DLD1 (cell line): ENCODE data around the gene NCEH1.

Experiments used
- in situ Hi-C: cut with HindIII; loops from 2 replicates; pipeline ENCODE4 v1.10.0; 2017; ENCODE audit warnings: low sequenced_read_pairs

Gene NCEH1

DNA sequence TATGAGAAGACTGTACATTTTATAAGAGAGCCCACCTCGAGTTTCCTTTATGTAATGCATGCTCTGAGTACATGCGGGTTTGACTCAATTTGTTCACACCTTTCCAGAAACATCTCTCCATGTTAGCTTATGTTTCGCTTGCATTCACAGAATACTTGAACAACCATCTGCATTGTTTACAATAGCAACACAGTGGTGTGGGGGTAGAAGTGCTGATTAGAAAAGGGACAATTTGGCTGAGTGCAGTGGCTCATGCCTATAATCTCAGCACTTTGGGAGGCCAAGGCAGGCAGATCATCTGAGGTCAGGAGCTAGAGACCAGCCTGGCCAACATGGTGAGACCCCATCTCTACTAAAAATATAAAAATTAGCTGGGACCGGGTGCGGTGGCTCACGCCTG, 60.9 kb downstream of the NCEH1 start:
- in situ Hi-C loops = no loop called here

DNA sequence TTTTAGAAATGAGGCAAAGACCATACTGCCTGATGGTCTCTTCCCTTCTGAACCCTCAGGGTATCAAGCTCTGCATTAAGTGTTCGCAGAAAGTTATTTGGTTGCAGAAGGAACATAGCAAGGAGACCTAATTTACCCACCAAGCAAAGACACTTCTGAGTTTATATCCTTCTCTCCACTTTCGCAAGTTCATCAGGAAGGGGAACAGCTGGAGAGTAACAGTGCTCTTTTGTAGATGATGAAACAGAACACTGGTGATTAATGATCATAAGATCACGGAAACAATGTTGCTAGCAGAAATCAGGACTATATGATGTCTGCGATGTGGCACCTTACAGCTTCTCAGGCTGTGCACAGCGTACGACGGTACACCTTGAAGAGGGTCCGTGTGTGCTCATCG, 62.1 kb downstream of the NCEH1 start:
- in situ Hi-C loops = no loop called here

DNA sequence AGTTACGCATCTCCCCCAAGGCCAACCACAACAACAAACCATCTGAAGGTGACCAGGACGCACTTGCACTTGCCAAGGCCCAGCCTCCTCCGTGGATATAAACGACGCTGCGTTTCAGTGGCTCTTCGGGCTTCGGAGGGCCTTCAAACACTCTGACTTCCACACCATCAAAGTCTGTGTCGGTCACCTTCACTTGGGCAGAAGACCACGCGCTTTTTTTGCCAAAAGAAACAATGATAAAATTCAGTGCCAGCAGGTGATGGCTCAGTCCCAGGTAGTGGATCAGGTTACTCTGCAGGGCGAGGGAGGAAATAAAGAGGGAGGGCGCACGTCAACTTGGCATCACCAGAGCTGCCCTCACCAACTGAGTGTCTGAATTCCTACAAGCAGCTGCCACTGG, 63.0 kb downstream of the NCEH1 start:
- in situ Hi-C loops = no loop called here

DNA sequence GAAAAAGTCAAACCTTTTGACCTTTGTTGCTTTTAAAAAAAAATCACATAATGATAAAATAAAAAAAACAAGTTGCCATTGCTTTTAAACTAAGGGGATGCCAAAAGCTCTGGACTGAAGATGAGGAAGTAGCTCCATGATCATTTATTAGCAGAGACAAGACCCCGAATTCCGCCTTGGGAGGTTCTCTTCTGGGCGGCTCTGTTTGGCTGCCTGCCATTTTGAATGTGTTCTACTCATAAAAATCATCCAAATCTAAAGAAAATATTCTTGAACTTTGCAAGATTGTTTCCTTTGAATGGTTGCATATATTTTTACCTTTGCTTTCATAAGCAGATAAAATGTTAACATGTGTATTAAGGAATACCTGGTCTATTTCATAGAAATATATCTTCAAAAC, 63.8 kb downstream of the NCEH1 start:
- in situ Hi-C loops = no loop called here

DNA sequence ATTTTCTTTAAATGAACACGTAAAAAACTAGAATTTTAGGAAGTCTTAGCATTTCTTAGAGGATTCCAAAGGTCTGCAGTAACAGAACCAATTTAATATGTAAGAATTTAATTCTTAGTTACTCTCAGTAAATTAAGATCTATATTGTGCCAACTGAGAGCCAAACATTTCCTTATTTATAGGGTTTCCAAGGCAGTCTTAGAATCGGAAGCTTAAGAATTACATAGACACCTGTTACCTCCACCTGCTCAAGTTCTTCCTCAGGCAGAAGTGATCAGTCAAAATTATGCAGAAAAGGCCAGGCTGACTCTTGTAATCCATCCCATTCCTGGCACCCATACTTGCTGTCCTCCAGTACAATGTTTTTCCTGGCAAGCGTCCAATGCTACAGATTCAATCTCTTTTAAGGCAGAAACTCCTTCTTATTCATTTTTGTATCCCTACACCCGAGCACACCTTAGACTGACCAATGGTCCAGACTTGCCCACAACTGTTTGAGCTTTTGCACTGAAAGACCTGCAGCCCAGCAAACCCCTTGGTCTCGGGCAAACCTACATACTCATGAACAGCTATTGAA, 64.3 kb downstream of the NCEH1 start:
- in situ Hi-C loops = no loop called here

DNA sequence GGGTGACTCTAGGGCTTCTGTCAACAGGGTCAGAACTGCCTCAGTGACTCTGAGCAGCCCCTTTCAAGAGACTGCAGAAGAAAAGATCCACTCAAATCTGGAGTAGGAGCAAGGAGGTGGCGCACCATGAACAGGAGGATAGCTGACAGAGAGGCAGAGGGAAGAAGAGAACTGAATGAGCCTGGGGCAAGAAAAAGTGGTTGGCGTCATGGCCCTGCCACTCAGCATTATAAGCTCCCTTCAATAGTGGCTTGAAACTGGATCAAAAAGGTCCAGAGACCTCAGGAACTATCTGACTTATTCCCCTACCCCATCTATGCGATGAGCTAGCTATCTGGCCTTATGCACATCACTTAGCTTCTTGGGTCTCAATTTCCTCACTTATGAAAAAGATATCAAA, 66.6 kb downstream of the NCEH1 start:
- in situ Hi-C loops = no loop called here

DNA sequence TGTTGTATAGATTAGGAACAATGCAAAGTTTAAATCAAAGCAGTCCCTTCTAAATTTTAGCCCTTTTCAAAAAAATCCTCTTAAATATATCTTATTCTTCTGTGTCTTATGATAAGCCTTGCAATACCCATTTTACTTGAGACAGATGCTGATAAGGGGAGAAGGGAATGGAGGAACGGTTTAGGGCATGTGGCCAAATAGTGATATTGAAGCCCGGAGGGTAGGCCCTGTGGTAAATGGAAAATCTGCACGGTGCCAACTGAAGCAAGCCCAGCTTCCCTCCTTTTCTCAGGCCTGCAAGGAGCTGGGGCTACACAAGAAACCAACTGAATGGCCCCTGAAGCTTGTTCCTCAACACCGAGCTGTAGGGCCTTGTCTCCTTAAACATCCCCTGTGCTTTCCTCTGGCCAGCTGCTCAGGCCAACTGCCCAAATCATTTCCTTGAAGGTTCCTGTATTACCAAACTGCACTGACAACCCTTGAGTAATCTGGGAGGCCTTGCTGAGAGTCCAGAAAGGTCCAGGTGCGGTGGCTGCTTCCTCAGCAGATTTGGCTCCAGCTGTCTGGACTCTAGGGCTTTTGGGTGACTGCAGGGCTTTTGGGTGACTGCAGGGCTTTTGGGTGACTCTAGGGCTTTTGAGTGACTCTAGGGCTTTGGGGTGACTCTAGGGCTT, 67.2 kb downstream of the NCEH1 start:
- in situ Hi-C loops = no loop called here

DNA sequence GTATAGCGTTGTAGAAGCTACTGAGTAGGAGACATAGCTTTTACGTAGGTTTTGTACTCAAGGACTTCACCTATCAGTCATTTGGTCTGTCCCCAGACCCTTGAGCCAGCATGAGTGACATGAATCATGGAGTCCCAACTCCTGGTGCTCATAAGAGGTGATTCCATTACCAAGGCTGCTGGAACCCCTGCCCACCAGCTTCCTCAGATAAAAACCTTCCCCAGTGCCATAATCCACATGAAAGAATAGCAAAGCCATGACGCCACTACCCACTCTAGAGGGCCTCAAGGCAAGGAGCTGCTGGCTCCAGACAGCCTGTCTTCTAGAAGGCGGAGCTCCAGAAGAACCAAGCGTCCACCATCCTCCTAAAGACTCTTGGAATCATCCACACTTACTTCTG, 69.6 kb downstream of the NCEH1 start:
- in situ Hi-C loops = no loop called here

DNA sequence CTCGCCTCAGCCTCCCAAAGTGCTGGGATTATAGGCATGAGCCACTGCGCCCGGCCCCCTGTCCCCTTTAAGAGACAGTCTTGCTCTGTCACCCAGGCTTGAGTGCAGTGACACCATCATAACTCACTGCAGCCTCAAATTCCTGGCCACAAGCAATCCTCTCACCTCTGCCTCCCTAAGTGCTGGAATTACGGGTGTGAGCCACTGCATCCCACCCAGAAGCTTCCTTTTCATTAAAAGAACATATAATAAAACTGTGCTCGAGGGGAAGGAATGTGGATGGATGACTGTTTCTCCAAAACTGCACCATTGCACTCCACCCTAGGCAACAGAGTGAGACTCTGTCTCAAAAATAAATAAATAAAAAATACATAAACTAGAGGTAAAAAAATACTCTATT, 70.1 kb downstream of the NCEH1 start:
- in situ Hi-C loops = no loop called here

DNA sequence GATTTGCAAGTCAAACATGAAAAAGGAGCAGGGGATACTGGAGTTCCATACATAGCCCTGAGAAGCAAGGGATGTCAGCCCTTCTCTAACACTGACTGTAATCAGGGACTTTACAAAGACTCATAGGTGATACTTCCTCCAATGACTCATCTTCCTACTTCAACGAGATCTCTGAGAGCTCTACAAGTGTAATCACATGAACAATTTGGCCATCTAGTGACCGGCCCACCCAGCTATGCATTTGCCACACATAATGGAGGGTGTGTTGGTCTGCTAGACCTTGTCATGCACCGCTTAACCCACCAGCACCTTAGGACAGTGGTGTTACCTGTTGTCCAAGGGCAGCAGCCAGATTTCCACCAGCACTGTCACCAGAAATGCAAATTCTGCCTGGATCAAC, 75.3 kb downstream of the NCEH1 start:
- in situ Hi-C loops = no loop called here

DNA sequence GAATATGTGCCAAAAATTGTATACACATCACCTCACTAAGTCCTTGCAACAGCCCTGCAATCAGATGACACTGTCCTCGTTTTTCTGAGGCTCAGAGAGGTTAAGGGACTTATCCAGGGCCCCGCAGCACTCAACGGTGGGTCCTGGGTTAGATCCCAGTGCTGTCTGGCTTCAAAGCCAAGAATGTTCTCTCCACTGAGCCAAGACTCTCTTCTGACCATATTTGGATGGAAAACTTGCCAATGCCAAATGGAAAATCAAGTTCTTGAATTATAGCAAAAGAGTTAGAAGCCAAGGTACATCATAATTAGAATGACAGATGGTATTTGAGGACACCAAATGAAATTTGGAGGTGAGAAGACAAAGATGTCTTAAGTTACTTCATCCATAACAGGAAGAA, 75.9 kb downstream of the NCEH1 start:
- in situ Hi-C loops = no loop called here

DNA sequence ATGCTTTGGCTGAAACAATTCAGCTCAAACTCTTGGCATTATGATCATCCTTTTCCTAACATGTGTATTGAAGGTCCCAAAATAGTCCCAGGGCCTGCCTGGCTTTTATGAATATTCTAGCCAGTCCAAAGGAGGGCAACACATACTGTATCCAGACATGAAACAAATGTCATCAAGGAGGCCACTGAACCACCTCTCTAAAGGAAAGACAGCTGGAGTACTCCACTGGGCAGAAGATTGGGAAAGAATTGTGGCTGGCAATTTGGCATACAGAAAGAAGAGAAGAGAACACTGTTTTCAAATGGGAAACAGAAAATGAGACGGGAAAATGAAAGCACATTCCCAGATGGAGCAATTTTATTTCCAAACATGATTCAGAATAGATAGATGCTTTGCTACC, 80.6 kb downstream of the NCEH1 start:
- in situ Hi-C loops = no loop called here

DNA sequence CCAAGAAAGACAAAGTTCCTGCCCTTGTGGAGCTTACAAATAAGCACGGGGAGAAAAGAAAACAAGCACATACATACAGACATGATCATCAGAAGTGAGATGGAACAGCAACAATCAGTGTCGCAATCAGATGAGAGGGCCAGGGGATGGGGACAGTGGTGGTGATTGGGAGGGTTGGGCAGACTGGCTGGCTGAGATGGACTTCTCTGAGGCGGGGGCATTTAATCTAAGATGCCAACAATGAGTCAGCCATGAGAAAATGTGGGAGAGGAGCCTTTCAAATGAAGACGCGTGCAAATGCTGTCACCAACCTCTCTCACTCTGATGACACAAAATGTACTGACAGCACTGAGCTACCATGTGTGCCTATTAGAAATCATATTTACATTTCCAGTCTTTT, 81.4 kb downstream of the NCEH1 start:
- in situ Hi-C loops = no loop called here

DNA sequence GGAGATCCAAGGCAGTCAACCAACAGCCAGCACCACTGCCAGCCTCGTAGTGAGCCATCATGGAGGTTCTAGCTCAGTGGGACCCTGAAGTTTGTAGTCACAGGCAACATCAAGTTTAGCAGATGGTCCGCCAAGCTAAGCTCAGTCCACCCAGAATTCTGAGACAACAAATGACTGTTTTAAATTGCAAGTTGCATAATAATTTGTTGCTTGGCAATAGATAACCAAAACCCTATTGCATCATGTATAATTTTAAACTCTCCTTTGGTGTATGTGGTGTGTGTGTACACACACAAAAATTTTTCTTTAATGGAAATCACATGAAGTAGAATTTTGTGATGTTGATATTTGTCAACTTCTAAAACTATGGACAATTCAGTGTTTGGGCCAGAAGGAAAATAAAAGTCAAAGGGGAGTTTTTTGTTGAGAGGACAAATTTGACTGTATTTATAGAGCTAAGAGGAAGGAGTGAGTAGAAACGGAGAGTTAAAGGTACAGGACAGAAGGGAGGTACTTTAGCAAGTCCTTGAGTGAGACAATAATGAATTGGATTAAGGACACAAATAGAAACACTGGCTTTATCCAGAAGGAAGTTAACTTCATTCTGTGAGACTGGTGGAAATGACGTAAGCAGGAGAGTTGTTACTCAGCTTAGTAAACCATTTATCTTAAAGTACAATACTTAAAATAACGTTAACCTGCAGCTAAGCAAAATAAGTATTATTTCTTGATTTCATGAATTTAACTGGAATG, 83.6 kb downstream of the NCEH1 start:
- in situ Hi-C loops = no loop called here

DNA sequence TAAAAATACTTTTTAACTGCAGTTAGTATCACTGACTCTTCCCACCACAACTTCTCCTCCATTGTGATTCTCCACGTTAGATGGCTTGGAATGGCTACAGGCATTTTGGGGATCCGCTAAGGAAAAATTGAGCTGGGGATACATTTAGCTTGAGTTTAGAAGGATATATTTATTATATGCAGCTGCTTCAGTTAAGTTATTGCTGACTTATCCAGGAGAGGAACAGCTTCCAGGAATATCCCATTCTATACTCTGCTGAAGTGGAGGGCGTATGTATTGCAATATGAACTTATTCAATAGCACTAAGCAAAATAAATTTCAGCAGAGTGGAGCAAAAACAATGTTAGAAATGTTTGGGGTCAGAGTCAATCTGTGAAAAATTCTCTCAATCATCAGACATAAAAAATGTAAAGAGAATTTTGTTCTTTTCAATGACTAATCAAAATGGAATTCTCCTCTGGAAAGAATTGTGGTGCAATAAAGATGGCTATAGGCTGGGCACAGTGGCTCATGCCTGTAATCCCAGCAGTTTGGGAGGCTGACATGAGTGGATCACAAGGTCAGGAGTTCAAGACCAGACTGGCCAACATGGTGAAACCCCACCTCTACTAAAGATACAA, 84.7 kb downstream of the NCEH1 start:
- in situ Hi-C loops = no loop called here

DNA sequence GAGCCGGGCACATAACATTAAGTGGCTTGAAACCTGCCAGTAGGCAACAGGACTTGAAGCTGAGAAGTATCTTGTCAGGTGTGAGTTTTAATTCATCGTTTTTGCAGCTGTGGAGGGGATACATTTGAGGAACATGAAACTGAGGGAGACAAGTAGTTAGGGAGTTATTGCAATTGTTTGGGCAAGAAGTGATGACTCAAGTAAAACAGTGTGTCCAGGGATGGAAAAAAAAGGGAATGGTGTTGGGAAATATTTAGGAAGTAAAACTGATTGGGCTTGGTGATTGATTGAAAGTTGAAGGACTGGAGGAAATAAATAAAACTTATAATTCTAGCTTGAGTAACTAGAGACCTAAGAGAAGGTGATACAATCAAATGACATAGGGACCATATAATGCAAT, 85.5 kb downstream of the NCEH1 start:
- in situ Hi-C loops = no loop called here

DNA sequence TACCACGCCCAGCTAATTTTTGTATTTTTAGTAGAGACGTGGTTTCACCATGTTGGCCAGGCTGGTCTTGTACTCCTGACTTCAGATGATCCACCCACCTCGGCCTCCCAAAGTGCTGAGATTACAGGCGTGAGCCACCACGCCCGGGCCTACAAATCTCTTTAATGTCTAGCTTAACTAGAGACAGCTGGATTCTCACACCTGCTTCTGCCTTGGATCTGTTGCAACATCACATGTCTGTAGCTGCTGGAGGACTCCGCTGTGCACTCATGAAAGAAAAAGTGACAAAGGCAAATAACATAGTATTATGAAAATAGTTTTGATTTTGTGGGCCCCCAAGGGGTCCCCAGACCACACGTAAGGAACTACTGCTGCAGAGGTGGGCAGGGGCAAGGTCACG, 85.9 kb downstream of the NCEH1 start:
- in situ Hi-C loops = no loop called here

DNA sequence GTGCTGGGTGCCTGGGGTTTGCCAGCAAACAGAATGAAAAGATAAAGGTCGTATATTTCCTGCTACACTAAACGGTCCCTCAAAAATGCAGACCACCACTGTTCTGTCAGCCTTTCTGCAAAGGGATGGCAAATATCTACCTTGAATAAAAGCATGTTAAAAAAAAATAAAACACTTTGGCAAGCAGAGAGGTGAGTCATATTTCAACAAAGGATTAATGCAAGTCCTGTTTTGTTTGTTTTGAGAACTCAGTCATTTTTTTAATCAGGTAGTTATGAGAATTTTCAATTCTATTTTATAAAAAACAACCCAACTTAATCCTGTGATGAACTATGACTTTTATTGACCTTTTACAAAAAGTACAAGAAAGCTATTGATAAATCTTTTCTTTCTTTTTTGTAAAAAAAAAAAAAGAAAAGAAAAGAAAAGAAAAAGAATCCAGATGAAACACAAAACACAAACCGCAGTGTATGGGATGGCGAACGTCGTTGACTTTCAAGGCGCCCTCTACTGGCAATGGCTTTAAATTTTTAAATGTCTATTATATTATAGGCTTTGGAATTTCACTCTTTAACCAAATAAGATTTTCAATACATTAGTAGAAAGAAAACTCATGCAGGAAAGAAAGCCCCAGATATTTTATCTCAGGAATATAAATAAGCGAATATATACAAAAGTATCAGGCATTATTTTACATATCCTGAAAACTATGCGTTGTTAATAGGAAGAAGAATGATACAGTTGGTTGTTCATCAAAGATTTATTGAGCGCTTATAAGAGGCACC, 87.8 kb downstream of the NCEH1 start:
- in situ Hi-C loops = no loop called here

DNA sequence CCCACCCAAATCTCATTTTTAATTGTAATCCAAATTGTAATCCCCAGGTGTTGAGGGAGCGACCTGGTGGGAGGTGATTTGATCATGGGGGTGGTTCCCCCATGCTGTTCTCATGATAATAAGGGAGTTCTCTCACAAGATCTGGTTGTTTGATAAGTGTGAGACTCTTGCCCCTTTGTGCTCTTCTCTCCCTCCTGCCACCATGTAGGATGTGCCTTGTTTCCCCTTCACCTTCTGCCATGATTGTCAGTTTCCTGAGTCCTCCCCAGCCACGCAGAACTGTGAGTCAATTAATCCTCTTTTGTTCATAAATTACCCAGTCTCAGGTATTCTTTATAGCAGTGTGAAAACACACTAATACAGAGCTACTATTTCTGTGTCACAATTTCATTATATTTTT, 88.7 kb downstream of the NCEH1 start:
- in situ Hi-C loops = no loop called here

DNA sequence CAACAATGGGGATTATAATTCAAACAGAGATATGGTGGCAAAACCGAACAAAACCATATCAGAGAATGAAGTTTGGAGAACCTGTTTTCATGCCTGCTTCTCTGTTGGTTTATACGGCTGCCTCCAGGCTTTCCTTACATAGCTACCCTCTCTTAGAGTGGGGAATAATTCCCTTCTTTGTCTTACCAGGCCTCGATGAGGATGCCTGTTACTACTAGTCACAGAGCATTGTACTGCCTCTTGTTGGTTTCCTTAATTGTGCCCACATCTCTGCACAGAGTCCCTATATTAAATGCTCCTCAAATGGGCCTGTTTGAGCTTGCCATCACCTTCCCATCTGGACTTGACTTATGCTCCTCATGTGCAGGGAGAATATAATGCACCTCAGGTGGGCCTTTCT, 92.9 kb downstream of the NCEH1 start:
- in situ Hi-C loops = no loop called here

DNA sequence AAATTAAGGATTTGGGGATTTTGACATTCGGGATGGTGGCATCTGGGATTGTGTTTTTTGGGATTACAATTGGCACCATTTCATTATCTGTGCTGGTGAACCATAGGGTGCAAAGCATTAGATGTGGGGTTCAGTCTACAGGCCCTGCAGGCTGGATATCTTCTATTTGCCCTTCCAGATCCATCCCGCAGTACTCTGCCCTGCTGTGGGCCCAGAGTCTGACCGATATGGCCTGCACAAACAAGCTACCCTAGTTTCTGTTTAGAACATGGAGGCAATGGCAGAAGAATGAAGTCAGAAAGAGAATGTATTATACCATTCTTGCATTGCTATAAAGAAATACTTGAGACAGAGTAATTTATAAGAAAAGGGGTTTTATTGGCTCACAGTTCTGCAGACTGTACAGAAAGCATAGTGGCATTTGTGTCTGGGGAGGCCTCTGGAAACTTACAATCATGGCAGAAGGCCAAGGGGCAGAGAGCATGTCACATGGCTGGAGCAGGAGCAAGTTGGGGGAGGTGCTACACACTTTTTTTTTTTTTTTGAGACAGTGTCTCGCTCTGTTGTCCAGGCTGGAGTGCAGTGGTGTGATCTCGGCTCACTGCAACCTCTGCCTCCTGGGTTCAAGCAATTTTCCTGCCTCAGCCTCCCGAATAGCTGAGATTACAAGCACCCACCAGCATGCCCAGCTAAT, 93.7 kb downstream of the NCEH1 start:
- in situ Hi-C loops = no loop called here
